Fibroblast of upper back skin (primary cell): ENCODE data around the gene PEX1.
"Not testable (repeated sequence)": the region's sequence is repeated elsewhere in the genome, so short reads cannot be mapped to it uniquely, and the experiment has no call there.

Source experiments
- DNase-seq: peaks from one replicate; pipeline ENCODE4 v3.0.0-alpha.2; 2013

The PEX1 gene

DNA sequence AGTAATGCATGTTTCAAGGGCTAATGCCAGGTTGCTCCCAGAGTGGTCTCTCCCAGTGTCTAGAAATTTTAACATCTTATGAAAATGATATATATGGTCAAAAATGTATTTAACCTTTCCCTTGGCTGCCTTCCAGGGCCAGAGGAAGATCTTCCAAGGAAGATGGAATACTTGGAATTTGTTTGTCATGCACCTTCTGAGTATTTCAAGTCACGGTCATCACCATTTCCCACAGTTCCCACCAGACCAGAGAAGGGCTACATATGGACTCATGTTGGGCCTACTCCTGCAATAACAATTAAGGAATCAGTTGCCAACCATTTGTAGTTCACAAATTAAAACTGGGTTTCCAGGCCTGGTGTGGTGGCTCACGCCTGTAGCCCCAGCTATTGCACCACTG, 72.1 kb downstream of the PEX1 start:
- DNase-seq: peak; percentile 77

GRCh38 chr7:92451645-92452044, 76.7 kb downstream of the PEX1 start:
- no peak for DNase-seq

- peak; percentile 36 for DNase-seq
Observed at GRCh38 chr7:92448205-92448747, 80.0 kb downstream of the PEX1 start.

DNA sequence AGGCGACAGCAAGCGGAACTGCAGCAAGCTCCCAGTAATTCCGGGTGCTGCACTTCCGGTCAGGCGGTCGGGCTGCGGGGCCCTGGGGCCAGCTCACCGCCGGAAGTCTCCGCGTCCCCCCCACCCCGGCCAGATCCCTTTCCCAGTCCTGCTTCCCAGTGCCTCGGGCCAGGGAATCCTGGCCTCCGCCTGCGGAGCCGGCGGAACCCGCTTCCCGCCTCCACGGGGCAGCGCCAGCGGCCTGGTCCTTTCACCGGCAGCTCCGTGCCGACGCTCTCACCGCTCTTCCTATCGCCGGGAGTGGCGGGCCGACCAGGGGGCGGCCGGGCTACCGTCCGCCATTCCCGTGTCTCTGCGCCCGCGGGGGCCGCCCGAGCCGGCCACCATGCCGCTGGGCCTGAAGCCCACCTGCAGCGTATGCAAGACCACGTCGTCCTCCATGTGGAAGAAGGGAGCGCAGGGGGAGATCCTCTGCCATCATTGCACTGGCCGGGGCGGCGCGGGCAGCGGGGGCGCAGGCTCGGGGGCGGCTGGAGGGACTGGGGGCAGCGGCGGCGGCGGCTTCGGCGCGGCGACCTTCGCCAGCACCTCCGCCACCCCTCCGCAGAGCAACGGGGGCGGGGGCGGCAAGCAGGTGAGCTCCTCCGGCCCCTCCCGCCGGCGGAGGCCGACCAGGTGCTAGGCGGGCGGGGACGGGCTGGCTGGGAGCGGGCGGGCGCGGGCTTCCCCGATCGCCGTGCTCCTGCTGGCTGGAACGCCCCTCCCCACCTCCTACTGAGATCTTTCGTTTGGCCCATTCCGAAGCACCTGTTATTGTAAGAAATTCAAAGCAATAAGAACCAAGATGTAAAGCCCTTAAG, 80.7 kb downstream of the PEX1 start, which contains the start of gene GATAD1:
Gene GATAD1, plus strand, starts transcription at position 138 of the 860 bp plus-strand sequence. Its CDS starts 248 bp downstream, at position 386.
- peak; percentile 93 for DNase-seq

GRCh38 chr7:92446869-92447344, 81.4 kb downstream of the PEX1 start:
- no peak for DNase-seq

DNA sequence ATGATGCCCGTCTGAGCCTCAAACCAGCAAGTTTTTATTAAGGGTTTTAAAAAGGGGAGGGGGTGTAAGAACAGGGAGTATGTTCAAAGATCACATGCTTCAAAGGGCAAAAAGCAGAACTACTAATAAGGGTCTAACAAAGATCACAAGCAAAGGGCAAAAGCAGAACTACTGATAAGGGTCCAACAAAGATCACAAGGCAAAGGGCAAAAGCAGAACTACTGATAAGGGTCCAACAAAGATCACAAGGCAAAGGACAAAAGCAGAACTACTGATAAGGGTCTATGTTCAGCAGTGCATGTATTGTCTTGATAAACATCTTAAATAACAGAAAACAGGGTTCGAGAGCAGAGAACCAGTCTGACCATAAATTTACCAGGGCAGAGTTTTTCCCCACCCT, 85.6 kb downstream of the PEX1 start:
- not testable (repeated sequence) for DNase-seq

GRCh38 chr7:92437956-92438491, 90.3 kb downstream of the PEX1 start:
- no peak for DNase-seq
